SK-N-SH (cell line): ENCODE data around the gene GSC. TPM values are rescaled to one million over a fixed set of nuclear protein-coding genes. Genes with fewer than 3 reads are reported as not detected.

ENCODE experiments used
- CTCF ChIA-PET: fragments of 300-600, 350-600 bp; formaldehyde crosslinking; extraction: SDS; loops from one replicate; lab custom pipeline; 2021; lab: Yijun Ruan, JAX
- POLR2A ChIA-PET: fragments of 350-600 bp; sonication (Branson Sonifier 250); formaldehyde crosslinking; extraction: SDS; loops from one replicate; lab custom pipeline; 2020; ENCODE audit warnings: antibody characterized with exemption, inconsistent platforms; lab: Yijun Ruan, JAX
- DNase-seq: peaks from one replicate; pipeline ENCODE4 v3.0.0; 2012
- H2AFZ ChIP-seq: fragments of 200-600 bp; sonication (generic); 2 replicates; pipeline ENCODE4 v1.8.1; 2016; ENCODE audit warnings: antibody characterized with exemption, mild to moderate bottlenecking, low read depth
- H3F3A ChIP-seq: fragments of 200-600 bp; sonication (generic); replicated peaks from 2 replicates; pipeline ENCODE3; 2016; ENCODE audit warnings: antibody characterized with exemption, mild to moderate bottlenecking; ENCODE audit not compliant: insufficient read depth
- H3K27ac ChIP-seq, 2 experiments: fragments of 200-500 bp in 1 of 2; fragments of 200-600 bp in 1 of 2; sonication (Bioruptor generic) in 1 of 2; sonication (generic), shearing (Covaris generic) in 1 of 2; 2 replicates each; pipeline versions ENCODE4 v1.5.1 to v1.6.1; 2014 to 2016; ENCODE audit warnings: low read depth in 2 of 2, inconsistent platforms in 1 of 2, low read length in 1 of 2, mild to moderate bottlenecking in 1 of 2, mixed read lengths in 1 of 2
- H3K27me3 ChIP-seq: fragments of 200-600 bp; sonication (generic), shearing (Covaris generic); 2 replicates; pipeline ENCODE4 v1.6.1; 2016; ENCODE audit warnings: mixed run types; ENCODE audit not compliant: insufficient read depth
- H3K36me3 ChIP-seq, 2 experiments: fragments of 200-500 bp in 1 of 2; fragments of 200-600 bp in 1 of 2; sonication (Bioruptor generic) in 1 of 2; sonication (generic) in 1 of 2; replicated peaks in 1 of 2; 2 replicates each; pipeline versions ENCODE3 to v1.5.1; 2014 to 2016; ENCODE audit warnings: low read length in 1 of 2, mild to moderate bottlenecking in 1 of 2; ENCODE audit not compliant: insufficient read depth in 2 of 2, control insufficient read depth in 1 of 2
- H3K4me1 ChIP-seq, 2 experiments: fragments of 200-500 bp in 1 of 2; fragments of 200-600 bp in 1 of 2; sonication (Bioruptor generic) in 1 of 2; sonication (generic), shearing (Covaris generic) in 1 of 2; 2 replicates each; pipeline versions ENCODE4 v1.5.1 to v1.6.1; 2014 to 2016; ENCODE audit warnings: low read depth in 1 of 2, low read length in 1 of 2, mixed run types in 1 of 2; ENCODE audit not compliant: insufficient read depth in 2 of 2, control insufficient read depth in 1 of 2
- H3K4me2 ChIP-seq: fragments of 200-600 bp; sonication (generic), shearing (Covaris generic); 2 replicates; pipeline ENCODE4 v1.6.1; 2017; ENCODE audit warnings: mixed run types
- H3K4me3 ChIP-seq, 2 experiments: fragments of 200-500 bp in 1 of 2; fragments of 200-600 bp in 1 of 2; sonication (Bioruptor generic) in 1 of 2; sonication (generic), shearing (Covaris generic) in 1 of 2; 2 replicates each; pipeline versions ENCODE4 v1.5.1 to v1.8.1; 2014 to 2016; ENCODE audit warnings: low read depth in 2 of 2, inconsistent platforms in 1 of 2, low read length in 1 of 2, mild to moderate bottlenecking in 1 of 2, mixed read lengths in 1 of 2, moderate library complexity in 1 of 2
- H3K79me2 ChIP-seq: fragments of 200-600 bp; sonication (generic); 2 replicates; pipeline ENCODE4 v1.8.1; 2017; ENCODE audit warnings: mild to moderate bottlenecking; ENCODE audit not compliant: insufficient read depth
- H3K9ac ChIP-seq: fragments of 200-600 bp; sonication (generic); 2 replicates; pipeline ENCODE4 v1.6.1; 2017; ENCODE audit warnings: mixed run types
- H3K9me2 ChIP-seq: fragments of 200-600 bp; sonication (generic); 2 replicates; pipeline ENCODE4 v1.6.1; 2017; ENCODE audit warnings: mixed run types
- H3K9me3 ChIP-seq: fragments of 200-600 bp; sonication (generic); 2 replicates; pipeline ENCODE4 v1.6.1; 2017; ENCODE audit warnings: mixed run types, mild to moderate bottlenecking, moderate library complexity
- H4K20me1 ChIP-seq: fragments of 200-600 bp; sonication (generic); 2 replicates; pipeline ENCODE4 v1.6.1; 2017; ENCODE audit warnings: mild to moderate bottlenecking, mixed run types; ENCODE audit not compliant: insufficient read depth
- CHD2 ChIP-seq: fragments of 150-350 bp; IDR thresholded peaks from 2 replicates; pipeline ENCODE4 v1.6.1; 2018; ENCODE audit warnings: low read length; ENCODE audit not compliant: partially characterized antibody
- CTCF ChIP-seq: fragments of 200-600 bp; sonication (generic); IDR thresholded peaks from 2 replicates; pipeline ENCODE4 v1.6.1; 2017; ENCODE audit warnings: antibody characterized with exemption, mild to moderate bottlenecking, moderate library complexity
- ELF1 ChIP-seq: IDR thresholded peaks from 2 replicates; pipeline ENCODE4 v1.4.0; 2012
- EP300 ChIP-seq, 2 experiments: IDR thresholded peaks; 2 replicates each; pipeline versions ENCODE4 v1.4.0 to v1.6.1; 2012; ENCODE audit warnings: borderline replicate concordance in 1 of 2, low read depth in 1 of 2, low read length in 1 of 2
- EZH2phosphoT487 ChIP-seq: fragments of 200-600 bp; sonication (generic); IDR thresholded peaks from 2 replicates; pipeline ENCODE4 v1.6.1; 2017; ENCODE audit warnings: low read depth, mixed run types, mild to moderate bottlenecking, antibody characterized with exemption, moderate library complexity, borderline replicate concordance
- GABPA ChIP-seq: IDR thresholded peaks from 2 replicates; pipeline ENCODE4 v1.4.0; 2012; ENCODE audit warnings: low read depth, mild to moderate bottlenecking
- IRF3 ChIP-seq: fragments of 150-350 bp; IDR thresholded peaks from 2 replicates; pipeline ENCODE4 v1.6.1; 2016; ENCODE audit warnings: mild to moderate bottlenecking, low read depth, low read length
- MAX ChIP-seq: IDR thresholded peaks from 2 replicates; pipeline ENCODE4 v1.4.0; 2012; ENCODE audit warnings: low read depth
- MXI1 ChIP-seq: IDR thresholded peaks from 2 replicates; pipeline ENCODE4 v1.6.1; 2012; ENCODE audit warnings: mild to moderate bottlenecking, low read depth, low read length, improper control_type of control experiment
- RAD21 ChIP-seq: IDR thresholded peaks from 2 replicates; pipeline ENCODE4 v1.6.1; 2012; ENCODE audit warnings: mild to moderate bottlenecking, low read length
- REST ChIP-seq: IDR thresholded peaks from 2 replicates; pipeline ENCODE4 v1.6.1; 2012; ENCODE audit warnings: mild to moderate bottlenecking, low read depth, low read length, moderate library complexity
- SIN3A ChIP-seq: IDR thresholded peaks from 2 replicates; pipeline ENCODE4 v1.6.1; 2012; ENCODE audit warnings: low read depth, mild to moderate bottlenecking, low read length, moderate library complexity, borderline replicate concordance
- TAF1 ChIP-seq: IDR thresholded peaks from 2 replicates; pipeline ENCODE4 v1.6.1; 2012; ENCODE audit warnings: low read depth, mild to moderate bottlenecking, low read length, moderate library complexity, borderline replicate concordance
- TCF12 ChIP-seq: IDR thresholded peaks from 2 replicates; pipeline ENCODE4 v1.4.0; 2012
- WGBS: methylation state at CpG from one replicate; pipeline ENCODE4 v1.1.6; 2017; ENCODE audit warnings: low lambda C conversion rate; 5-methylcytosine and 5-hydroxymethylcytosine counted together
- polyA plus RNA-seq, 3 experiments: library from polyadenylated mRNA; depleted of rRNA; stranded (reverse); fragments of >200 nt; gene quantifications; 2 replicates each; pipeline ENCODE4 v1.2.3, GENCODE V29; 2012

The GSC gene
- polyA plus RNA-seq, 1 of the 3 experiments (the other 2 are of a cell fraction), result 1.3 TPM

GRCh38 chr14:94816113-94816512 lies 46.2 kb upstream of the GSC start:
- no peaks in the 10 kb centered on the region for H3K27me3 ChIP-seq
- DNase-seq, result no peak
- H3K9me3 ChIP-seq, result no peaks in the 10 kb centered on the region
- no peaks in the 10 kb centered on the region for H3F3A ChIP-seq
- H3K36me3 ChIP-seq, result no peaks in the 10 kb centered on the region
- H3K4me1 ChIP-seq, result no peaks in the 10 kb centered on the region
- ChIA-PET CTCF (interaction anchor here (0.6 to 1.0 kb wide), 3 partner anchors 37 to 624 kb away, joined by 3 read pairs; no protein-coding TSS in a partner anchor), POLR2A (no interaction called here)
- no peaks in the 10 kb centered on the region for H3K9me2 ChIP-seq
- TF ChIP-seq GABPA (no peak), RAD21 (peak; percentile 30)
- no peaks in the 10 kb centered on the region for H4K20me1 ChIP-seq
- H3K79me2 ChIP-seq, result no peaks in the 10 kb centered on the region
- no peak overlapping the region for H2AFZ ChIP-seq
- no peak overlapping the region for H3K4me2 ChIP-seq
- H3K27ac ChIP-seq, result no peak overlapping the region
- WGBS, result 28% methylated on average over 6 of the region's 6 CpGs
- no peak overlapping the region for H3K4me3 ChIP-seq
- H3K9ac ChIP-seq, result no peak overlapping the region

GRCh38 chr14:94805680-94806288 lies 35.9 kb upstream of the GSC start:
- no peak for TF ChIP-seq EZH2phosphoT487
- 40% methylated on average over 5 of the region's 5 CpGs for WGBS
- Histone ChIP-seq H3K36me3 (no peaks in the 10 kb centered on the region), H3K9me3 (0 out of 2 replicates have a peak, but pooled peaks cover 3% of the 10 kb centered on the region), H3K9ac (no peak overlapping the region), H3K79me2 (no peaks in the 10 kb centered on the region), H2AFZ (no peak overlapping the region), H3K27ac (no peak overlapping the region), H4K20me1 (no peaks in the 10 kb centered on the region), H3K27me3 (no peaks in the 10 kb centered on the region; the same call in 1 of the 2 replicates), H3K4me2 (no peak overlapping the region), H3K9me2 (no peaks in the 10 kb centered on the region), H3K4me1 (no peaks in the 10 kb centered on the region), H3F3A (no peaks in the 10 kb centered on the region), H3K4me3 (no peak overlapping the region)
- CTCF ChIA-PET, result interaction anchor here (1.8 kb wide), 1 partner anchor 17 kb away, joined by 4 read pairs; no protein-coding TSS in a partner anchor
- DNase-seq, result no peak
- POLR2A ChIA-PET, result no interaction called here

GRCh38 chr14:94801225-94801624 lies 31.3 kb upstream of the GSC start:
- Histone ChIP-seq H3K9me2 (no peaks in the 10 kb centered on the region), H3K4me2 (no peak overlapping the region)
- TF ChIP-seq TAF1, result no peak
- no peak for TF ChIP-seq MAX
- TF ChIP-seq MXI1, result no peak
- TF ChIP-seq GABPA, result no peak
- no peak for TF ChIP-seq IRF3
- no peak for TF ChIP-seq REST
- no peak for TF ChIP-seq ELF1
- TF ChIP-seq SIN3A, result no peak
- no peak for TF ChIP-seq EP300 (IDR thresholded peaks at IDR 0.05; ENCODE audit: borderline replicate concordance in 1 of 2, low read depth in 1 of 2, low read length in 1 of 2)
- TF ChIP-seq CHD2, result no peak
- TF ChIP-seq TCF12, result no peak
- no peak for TF ChIP-seq CTCF

More at GRCh38 chr14:94801225-94801624, 31.3 kb upstream of the GSC start:
- ChIA-PET POLR2A (no interaction called here), CTCF (interaction anchor here (1.5 kb wide), 1 partner anchor 631 kb away, joined by 3 read pairs; no protein-coding TSS in a partner anchor)
- 0 out of 2 replicates have a peak, but pooled peaks cover 3% of the 10 kb centered on the region for H3K9me3 ChIP-seq
- no peaks in the 10 kb centered on the region; the same call in 1 of the 2 replicates for H3K27me3 ChIP-seq
- 70% methylated on average over 4 of the region's 8 CpGs for WGBS
- H2AFZ ChIP-seq, result no peak overlapping the region
- no peaks in the 10 kb centered on the region for H3F3A ChIP-seq
- H3K4me3 ChIP-seq, result no peak overlapping the region
- no peak overlapping the region for H3K27ac ChIP-seq
- no peak overlapping the region for H3K9ac ChIP-seq
- no peaks in the 10 kb centered on the region for H3K4me1 ChIP-seq
- DNase-seq, result no peak
- no peaks in the 10 kb centered on the region for H4K20me1 ChIP-seq
- H3K36me3 ChIP-seq, result no peaks in the 10 kb centered on the region
- H3K79me2 ChIP-seq, result no peaks in the 10 kb centered on the region
